Measurements from ENCODE around the gene STPG3. TPM values are rescaled to one million over a fixed set of nuclear protein-coding genes. Genes with fewer than 3 reads are reported as not detected.

STPG3 gene
- total and polyA plus RNA-seq, 2 of the 13 experiments (the other 11 are each of a cell fraction or from before 2014, with no cell fraction given): not detected

- peak; percentile 72 for TF ChIP-seq SALL1 (CRISPR knock-in tag; IDR thresholded peaks at IDR 0.05)
- no peak for TF ChIP-seq CBX2 (IDR thresholded peaks at IDR 0.05; ENCODE audit: low read depth, low read length)
- no peak for TF ChIP-seq CBX2 (CRISPR knock-in tag; IDR thresholded peaks at IDR 0.05; ENCODE audit: low read depth)
- peak; percentile 88 for TF ChIP-seq THAP11 (CRISPR knock-in tag; IDR thresholded peaks at IDR 0.05)
- peak; percentile 39; the same call in 1 of the 2 replicates for TF ChIP-seq NFKB2 (CRISPR knock-in tag; IDR thresholded peaks at IDR 0.05; ENCODE audit: borderline replicate concordance)
- TF ChIP-seq HMGA1 (CRISPR knock-in tag; conservative IDR thresholded peaks at IDR 0.05): no peak
- no peak for TF ChIP-seq JARID2 (CRISPR knock-in tag; IDR thresholded peaks at IDR 0.05; ENCODE audit: insufficient replicate concordance)
- no peak for TF ChIP-seq NFIC (IDR thresholded peaks at IDR 0.05; ENCODE audit: low read length)
- 0 out of 2 replicates have a peak, but pooled peaks have one; percentile 44 for TF ChIP-seq ZNF619 (CRISPR knock-in tag; IDR thresholded peaks at IDR 0.05)
- TF ChIP-seq ELF1 (CRISPR knock-in tag; IDR thresholded peaks at IDR 0.05): no peak
- no peak for TF ChIP-seq EED (CRISPR knock-in tag; IDR thresholded peaks at IDR 0.05)
- no peak for TF ChIP-seq ZNF510 (CRISPR knock-in tag; IDR thresholded peaks at IDR 0.05; ENCODE audit: low read depth)
- no peak for TF ChIP-seq SYNCRIP (IDR thresholded peaks at IDR 0.05; ENCODE audit: insufficient read depth, low read depth, low read length)
- 0 out of 2 replicates have a peak, but pooled peaks have one; percentile 17 for TF ChIP-seq ZNF296 (CRISPR knock-in tag; conservative IDR thresholded peaks at IDR 0.05)
- TF ChIP-seq ZBTB34 (CRISPR knock-in tag; IDR thresholded peaks at IDR 0.05): no peak
- peak; percentile 59 for TF ChIP-seq MED8 (CRISPR knock-in tag; IDR thresholded peaks at IDR 0.05; ENCODE audit: insufficient replicate concordance)
- no peak; the same call in 1 of the 2 replicates for TF ChIP-seq HDAC2 (CRISPR knock-in tag; IDR thresholded peaks at IDR 0.05)
- no peak for TF ChIP-seq ZNF562 (CRISPR knock-in tag; IDR thresholded peaks at IDR 0.05; ENCODE audit: borderline replicate concordance)
- TF ChIP-seq BHLHE40 (IDR thresholded peaks at IDR 0.05; ENCODE audit: low read length): no peak
- TF ChIP-seq ZNF263 (CRISPR knock-in tag; IDR thresholded peaks at IDR 0.05): no peak
- peak; percentile 67; the same call in 1 of the 2 replicates for TF ChIP-seq DR1 (CRISPR knock-in tag; IDR thresholded peaks at IDR 0.05)
- no peak for TF ChIP-seq ZNF614 (CRISPR knock-in tag; IDR thresholded peaks at IDR 0.05; ENCODE audit: borderline replicate concordance)
- no peak for TF ChIP-seq ZNF740 (CRISPR knock-in tag; IDR thresholded peaks at IDR 0.05)
- no peak; the same call in 1 of the 2 replicates for TF ChIP-seq ZBED4 (CRISPR knock-in tag; IDR thresholded peaks at IDR 0.05; ENCODE audit: borderline replicate concordance)
- no peak for TF ChIP-seq SUZ12 (IDR thresholded peaks at IDR 0.05; ENCODE audit: low read depth, low read length)
- TF ChIP-seq ZNF703 (CRISPR knock-in tag; IDR thresholded peaks at IDR 0.05; ENCODE audit: borderline replicate concordance): no peak
Measured at GRCh38 chr9:137254624-137255447, 3.8 kb downstream of the STPG3 start, which contains the start of gene NELFB (continued).

All from HepG2 (cell line).